ENCODE data around the gene PEG3. TPM values are rescaled to one million over a fixed set of nuclear protein-coding genes. Genes with fewer than 3 reads are reported as not detected.

The PEG3 gene
- total RNA-seq, 1 experiment from 2014 or later = 4.1 TPM

DNA sequence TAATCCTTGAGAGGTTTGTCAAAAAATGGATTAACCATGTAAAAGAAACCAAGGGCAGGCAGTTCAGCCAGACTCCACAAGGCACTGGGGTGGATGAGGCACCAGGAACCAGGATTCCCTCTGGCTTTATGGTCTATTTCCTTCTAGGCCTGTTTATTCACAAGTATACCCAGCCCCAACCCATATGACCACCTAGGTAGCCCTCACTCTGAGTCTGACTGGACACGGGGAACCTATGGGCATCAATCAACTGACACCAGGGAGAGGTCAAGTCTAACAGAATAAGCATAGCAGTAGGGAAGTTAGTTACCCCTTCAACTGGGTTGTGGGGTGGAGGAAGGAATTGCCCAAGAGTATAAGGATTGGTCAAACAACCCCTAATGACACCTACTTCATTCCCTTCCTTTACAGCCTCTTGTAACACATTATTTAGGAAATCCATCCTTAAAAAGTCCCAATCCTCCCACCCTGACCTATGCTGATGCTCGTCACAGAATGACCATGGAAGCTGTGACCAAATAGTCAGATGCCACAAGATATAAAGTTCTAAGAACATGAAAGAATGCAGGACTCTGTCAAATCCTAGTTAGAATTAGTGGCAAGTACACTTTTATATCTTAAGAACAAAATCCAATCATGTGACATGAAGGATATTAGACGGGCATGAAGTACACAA lies 31.7 kb downstream of the PEG3 start:
- DNase-seq (ENCODE audit: low read depth) = no peak

DNA sequence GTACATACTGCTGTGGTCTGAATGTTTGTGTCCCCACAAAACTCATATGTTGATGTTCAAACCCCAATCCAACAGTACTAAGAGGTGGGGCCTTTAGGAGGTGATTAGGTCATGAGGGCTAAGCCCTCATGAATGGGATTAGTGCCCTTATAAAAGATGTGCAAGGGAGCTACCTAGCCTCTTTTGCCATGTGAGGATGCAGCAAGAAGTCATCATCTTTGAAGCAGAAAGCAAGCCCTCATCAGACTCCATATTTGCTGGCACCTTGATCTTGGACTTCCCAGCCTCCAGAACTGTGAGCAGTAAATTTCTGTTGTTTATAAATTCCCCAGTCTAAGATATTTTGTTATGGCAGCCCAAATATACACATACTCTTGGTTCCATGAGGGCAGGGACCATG lies 33.9 kb downstream of the PEG3 start:
- no peak for DNase-seq (ENCODE audit: low read depth)

Other genes starting within 250 kb of the PEG3 start
- 3.9 and 6.2 TPM in 2 replicates for gene ZNF71, start 245.4 kb downstream of the PEG3 start, total RNA-seq (2014; rRNA removed; shearing (Covaris generic))
- not detected in 2 replicates for gene SMIM17, start 197.6 kb downstream of the PEG3 start, total RNA-seq (2014; rRNA removed; shearing (Covaris generic))
- gene ZNF835, start 169.0 kb downstream of the PEG3 start, total RNA-seq (2014; rRNA removed; shearing (Covaris generic)) = 0.40 and 1.3 TPM in 2 replicates
- 2.5 and 4.8 TPM in 2 replicates for gene ZIM2, start within 50 bp of the PEG3 start, total RNA-seq (2014; rRNA removed; shearing (Covaris generic))